GM19043 (cell line): ENCODE measurements around the gene HLA-DQA1.
"Not testable (repeated sequence)": the region's sequence is repeated elsewhere in the genome, so short reads cannot be mapped to it uniquely, and the experiment has no call there.

Source experiments
- ATAC-seq: cut with Tn5 transposase; IDR thresholded peaks from one replicate; pipeline ENCODE4 v1.9.1; 2021; ENCODE audit warnings: low read depth; ENCODE audit not compliant: unreplicated experiment

HLA-DQA1 gene

DNA sequence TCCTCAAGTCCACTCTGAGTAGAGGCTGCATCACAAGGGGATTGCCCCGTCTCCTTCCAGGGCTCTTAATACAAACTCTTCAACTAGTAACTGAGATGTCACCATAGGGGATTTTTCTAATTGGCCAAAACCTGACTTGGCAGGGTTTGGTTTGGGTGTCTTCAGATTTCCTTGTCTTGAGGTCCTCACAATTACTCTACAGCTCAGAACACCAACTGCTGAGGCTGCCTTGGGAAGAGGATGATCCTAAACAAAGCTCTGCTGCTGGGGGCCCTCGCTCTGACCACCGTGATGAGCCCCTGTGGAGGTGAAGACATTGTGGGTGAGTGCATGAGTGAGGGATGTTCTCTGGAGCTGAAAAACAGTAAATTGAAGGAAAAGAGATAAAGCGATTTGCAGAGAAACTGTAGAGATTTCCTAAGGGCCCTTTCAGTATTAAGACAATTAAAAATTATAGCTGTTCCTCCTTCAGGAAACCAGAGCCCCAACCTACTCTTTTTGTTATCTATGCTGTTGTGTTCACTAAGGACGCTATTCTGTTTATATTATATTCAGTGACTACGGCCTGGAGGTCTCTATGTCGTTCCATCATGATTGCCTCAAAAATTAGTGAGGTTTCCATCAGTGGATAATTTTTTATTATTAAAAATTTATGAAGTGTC is at the start of gene HLA-DQA1:
HLA-DQA1 (plus strand) TSS at position 188 of the 662 bp plus-strand sequence; CDS start at position 241, 53 bp downstream.
- peak; percentile 60 for ATAC-seq

DNA sequence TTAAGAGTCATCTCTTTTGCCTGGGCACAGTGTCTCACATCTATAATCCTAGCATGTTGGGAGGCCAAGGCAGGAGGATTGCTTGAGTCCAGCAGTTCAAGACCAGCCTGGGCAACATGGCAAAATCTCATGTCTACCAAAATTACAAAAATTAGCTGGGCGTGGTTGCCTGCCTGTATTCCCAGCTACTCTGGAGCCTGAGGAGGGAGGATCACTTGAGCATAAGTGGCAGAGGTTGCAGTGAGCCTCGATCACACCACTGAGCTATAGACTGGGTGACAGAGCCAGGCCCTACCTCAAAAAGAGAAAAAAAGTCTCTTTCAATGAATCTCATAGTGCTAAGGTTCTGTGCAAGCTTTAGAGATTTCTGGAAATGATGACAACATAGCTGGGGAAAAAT is 49.0 kb upstream of the HLA-DQA1 start:
- ATAC-seq: no peak

DNA sequence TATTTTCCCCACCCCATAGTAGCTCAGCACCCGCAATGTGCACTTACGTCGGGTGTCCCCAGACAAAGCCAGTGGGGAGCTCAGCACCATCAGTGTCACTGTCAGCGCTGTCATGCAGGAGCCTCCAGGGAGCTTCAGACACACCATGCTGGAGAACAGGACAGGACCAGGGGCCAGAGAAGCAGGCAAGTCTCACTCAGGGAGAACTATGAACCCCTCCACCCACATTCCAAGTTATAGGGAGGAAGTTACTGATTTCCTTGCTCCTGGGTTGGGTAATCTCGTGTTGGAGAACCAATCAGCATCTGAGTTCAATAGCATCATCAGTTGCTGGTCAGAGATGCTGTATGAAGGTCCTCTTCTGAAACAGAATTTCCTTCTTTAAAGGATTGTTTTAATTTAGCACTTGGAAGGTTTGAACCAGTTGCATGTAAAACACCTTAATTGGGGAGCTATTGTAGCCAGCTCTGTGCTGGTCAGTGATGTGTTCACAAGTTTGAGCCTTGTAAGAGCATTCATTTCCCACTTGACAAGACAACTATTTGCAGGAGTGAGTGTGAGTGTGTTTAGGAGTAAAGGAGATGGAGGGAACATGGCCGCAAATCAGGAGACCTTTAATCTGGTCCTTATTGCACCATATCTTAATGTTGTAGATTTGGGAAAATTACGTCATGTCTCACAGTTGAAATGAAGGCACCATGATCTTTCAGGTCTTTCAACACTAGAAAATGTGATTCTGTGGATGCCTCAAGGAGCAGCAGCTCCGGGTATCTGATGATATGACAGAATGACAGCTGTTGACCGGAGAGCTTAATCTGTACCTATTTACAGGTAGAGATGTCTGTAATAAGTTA is 47.4 kb upstream of the HLA-DQA1 start, which contains the start of gene HLA-DRB1:
HLA-DRB1 (minus strand) TSS at position 253 of the 854 bp plus-strand sequence; CDS start at position 147, 106 bp downstream.
- ATAC-seq: peak; percentile 91

DNA sequence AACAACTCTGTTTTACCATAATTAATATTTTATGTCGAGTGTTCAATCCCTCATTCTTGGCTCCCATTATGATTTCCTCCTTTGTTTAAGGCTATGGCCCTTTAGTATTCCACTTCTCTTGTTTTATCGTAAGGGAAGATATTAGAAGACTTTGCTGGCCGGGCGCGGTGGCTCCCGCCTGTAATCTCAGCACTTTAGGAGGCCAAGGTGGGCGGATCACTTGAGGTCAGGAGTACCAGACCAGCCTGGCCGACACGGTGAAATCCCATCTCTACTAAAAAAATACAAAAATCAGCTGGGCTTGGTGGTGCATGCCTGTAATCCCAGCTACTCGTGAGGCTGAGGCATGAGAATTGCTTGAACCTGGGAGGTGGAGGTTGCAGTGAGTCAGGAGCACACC is 46.5 kb upstream of the HLA-DQA1 start:
- not testable (repeated sequence) for ATAC-seq

DNA sequence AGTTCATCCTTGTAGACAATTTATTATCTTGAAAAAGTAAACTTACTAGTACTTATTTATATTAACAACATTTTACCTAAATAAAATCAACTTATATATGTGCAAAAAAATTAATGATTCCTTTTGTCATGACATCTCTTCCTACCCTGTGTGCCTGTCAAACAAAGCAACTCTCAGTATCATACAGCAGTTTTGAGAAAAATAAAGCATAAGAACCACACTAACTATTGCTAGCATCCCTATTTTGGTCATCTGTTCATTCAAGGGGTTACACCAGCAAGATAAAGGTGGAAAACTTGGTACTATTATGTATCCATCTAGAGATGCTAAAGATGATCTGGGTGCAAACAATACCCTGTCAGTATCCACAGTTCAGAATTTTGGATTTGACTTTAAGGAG is 40.2 kb upstream of the HLA-DQA1 start:
- no peak for ATAC-seq

DNA sequence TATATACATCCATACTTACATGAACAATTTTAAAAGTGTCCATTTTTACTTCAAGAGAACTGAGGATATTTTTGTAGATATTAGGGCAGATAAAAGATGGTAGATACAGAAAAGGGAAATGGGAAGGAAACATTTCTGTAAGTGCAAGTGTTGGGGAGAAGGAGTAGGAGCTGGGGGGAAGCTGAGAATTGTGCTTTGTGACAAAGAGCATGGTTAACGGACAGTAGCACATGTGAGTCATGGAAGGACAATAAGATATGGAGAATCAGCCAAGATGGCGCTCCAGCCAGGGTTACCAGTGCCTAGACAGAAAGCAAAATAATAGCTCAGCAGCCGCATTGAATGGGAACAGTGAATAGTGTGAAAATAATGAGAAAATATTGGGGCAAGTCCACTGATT is 34.8 kb upstream of the HLA-DQA1 start:
- no peak for ATAC-seq

DNA sequence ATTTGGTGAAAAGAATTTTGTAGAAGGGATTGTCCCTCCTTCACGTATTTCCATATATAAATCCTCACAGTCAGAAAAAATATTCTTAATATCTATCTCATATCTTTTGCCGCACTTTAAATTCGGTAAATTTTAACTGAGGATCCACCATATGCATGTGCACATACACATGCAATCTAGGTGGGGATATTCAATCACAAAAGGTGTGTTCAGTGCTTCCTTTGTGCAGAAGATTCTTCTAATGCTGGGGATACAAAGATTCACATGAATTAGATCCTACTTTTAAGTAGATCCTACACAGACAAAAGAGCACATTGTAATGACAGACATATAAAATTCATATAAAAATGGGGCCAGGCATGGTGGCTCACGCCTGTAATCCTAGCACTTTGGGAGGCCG is 34.0 kb upstream of the HLA-DQA1 start:
- ATAC-seq: no peak

DNA sequence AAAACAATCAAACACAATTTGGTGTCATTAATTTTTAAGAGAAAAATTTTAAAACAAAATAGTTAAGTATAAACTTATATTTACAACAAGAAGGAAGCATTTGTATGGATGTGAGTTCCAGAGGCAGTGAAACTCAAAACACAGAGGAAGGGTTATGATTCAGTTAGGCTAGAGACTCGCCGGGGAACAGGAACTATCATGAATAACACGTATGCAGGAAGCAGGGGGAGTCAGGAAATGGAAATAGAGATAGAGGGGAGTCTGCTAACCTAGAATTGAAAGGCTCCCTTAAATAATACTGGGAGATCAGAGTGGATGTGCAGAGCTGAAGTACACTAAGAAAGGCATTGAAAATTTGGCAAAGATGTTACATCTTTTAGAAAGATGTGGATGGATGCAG is 33.3 kb upstream of the HLA-DQA1 start:
- ATAC-seq: no peak

DNA sequence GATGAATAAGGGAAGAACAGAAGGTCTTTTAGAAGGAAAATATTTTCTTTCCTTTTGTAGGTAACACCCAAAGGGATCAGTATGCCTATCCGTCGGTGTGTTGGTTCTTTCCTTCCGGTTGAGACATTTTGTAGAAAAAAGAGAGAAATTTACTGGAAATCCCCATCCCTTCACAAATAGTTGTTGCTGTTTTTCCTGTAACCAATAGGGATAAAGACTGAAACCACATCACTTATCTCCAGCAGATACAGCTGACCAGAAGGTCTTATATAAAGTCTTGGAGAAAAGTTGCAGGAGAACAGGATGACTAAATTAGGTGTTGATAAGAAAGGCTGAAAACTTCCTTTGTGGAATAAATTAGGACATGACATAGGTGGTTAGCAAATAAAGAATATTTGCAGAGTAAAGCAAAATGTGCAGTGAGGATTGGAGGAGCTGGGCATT is 32.8 kb upstream of the HLA-DQA1 start:
- ATAC-seq: no peak

DNA sequence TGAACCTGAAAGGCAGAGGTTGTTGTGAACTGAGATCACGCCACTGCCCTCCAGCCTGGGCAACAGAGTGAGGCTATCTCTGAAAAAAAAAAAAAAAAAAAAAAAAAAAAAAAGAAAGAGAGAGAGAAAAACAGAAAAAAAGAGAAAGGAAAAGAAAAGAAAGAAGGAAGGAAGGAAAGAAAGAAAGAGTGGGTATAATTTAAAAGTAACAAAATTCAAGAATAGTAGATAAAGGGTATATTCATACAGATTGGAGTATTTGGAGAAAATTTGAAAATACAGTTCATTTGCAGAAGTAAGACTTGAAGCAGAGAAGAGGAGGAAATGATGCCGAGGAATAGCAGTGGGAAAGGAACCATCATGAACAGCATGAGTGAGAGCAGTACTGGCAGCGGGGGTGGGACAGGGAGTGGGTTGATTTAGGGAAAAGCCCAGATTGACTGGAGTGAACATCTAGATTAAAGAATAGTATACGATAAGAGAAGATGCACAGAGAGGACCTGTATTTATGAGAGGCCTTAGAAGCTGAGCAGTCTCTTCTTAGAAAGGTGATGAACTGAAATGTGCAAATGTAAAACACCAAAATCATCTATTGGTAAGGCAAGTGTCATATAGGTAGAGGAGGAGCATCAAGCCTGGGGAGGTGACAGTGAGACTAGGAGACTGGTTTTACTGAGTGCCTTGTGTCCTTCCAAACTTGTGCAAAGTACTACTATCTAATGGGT is 29.8 kb upstream of the HLA-DQA1 start:
- no peak for ATAC-seq

DNA sequence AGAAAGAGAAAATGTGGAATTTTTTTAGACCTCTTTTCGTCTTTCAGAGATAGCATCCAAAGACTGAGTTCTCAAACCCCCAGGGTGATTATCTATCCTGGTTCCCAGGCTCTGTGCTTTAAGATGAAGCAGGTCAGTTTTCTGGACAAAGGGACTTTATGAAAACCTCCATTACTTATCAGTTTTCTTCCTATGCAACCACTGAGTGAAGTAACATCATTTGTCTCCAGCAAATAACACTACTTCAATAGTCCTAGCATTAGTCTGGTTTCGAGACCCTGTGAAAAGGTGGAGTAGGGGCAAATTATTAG is 29.3 kb upstream of the HLA-DQA1 start:
- ATAC-seq: no peak

DNA sequence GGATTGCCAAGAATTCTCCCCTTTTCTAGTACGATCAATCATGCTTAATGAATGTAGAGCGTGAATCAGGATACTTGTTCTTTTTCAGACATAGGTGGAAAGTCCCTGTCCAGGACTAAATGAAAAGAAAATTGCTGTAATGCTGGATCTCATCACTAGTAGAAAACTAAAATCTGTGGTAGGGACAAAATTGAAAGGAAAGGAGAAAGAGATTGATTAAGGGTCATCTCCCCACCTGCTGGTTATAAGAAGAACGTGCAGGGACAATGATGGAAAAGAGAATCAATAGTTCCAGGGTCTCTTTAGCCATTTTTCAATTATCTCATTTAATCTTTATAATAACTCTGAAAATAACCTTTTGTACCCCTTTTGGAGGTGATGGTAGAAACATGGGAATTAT is 28.8 kb upstream of the HLA-DQA1 start:
- no peak for ATAC-seq

DNA sequence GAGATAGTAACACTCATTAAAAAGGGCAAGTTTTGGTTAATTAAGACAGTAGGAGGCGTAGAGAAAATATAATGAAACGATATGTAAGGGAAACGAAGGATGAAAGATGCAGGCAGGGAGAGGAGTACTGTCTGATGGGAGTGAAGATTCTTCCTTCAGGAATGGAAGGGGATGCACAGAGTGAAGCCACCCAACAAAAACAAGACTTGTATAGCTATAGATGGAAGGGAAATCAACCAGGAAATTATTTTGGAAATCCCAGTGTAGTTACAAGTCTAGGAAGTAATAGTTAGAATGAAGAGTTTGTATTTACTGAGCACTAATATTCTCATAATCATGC is 27.8 kb upstream of the HLA-DQA1 start:
- ATAC-seq: no peak

DNA sequence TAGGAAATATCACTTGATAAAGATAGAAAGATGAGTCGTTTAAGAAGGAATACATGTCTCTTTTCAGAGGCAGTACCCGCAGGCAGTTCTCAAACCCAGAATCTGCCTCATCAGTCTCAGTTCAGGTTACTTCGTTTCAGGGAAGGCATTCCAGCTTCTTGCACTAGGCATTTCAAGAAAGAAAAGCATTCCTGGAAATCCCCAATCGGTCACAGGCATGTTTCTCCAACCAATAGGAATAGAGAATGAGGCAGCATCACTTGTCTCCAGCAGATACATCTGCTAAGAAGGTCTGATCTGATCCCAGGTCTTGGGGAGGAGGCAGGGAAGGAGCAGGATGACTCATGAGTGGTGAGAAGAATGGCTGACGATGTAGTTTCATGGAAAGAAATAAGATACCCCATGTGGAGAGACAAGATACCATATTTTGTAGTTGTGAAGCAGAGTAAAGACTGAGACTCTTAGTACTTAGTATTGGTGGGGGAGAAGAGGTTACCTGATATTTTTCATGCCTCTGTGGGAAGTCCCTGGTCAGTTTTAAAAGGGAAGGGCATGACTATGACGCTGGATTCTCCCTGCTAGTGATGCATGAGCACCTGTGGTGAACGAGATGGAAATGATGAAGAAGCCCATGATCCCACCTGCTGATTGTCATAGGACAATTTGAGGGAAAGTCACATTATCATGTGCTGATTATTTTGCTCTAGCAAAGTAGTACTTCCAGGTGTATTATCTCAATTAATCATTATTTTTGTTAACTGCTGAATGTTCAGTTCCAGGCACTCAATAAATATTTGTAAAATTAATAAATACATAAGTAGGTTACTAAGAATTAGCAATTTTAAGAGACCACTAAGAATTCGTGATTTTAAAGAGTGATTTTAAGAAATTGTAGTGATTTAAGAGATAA is 27.2 kb upstream of the HLA-DQA1 start:
- ATAC-seq: peak; percentile 93

DNA sequence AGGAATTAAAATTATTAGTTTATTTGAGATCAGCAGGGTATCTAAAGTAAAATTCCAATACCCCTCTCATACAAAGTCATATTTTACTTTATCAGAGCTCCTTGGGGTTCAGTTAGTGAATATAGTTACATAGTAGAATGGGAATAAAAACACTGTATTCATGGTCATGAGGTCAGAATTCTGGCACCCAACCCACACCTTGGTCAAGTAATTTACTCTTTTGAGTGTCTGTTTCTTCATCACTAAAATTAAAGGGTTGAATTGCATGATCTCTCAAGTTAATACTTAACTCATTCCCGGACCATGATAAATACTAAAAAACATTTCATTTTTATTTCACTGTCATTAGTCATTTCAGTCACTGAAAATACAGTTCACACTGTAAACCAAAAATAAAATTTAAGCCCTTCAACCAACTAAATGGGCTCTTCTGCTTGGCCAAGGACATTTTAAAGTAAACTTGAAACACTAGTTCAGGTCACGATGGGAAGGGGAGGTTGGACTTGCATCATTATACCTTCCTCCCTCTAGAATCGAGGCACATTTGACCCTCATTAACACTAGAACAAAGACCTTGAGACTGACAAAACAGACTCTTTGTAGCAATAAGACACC is 26.4 kb upstream of the HLA-DQA1 start:
- no peak for ATAC-seq

DNA sequence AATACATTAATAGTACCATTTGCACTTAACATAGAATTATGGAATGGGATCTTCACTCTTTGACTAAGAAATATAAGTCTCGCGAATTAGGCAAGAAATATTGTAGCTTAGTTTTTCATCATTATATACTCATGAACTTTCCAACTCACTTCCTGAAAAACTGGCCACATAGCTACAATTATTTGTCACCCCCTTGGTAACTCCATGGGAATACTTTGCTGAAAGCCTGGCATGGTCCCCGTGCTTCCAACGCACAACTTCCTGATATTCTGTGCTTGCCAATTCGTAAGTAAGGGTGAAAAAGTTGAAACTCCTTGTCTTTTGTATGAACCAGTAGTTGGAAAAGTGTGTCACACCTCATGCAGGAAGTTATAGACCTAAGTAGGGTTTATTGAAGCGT is 23.7 kb upstream of the HLA-DQA1 start:
- ATAC-seq: no peak

DNA sequence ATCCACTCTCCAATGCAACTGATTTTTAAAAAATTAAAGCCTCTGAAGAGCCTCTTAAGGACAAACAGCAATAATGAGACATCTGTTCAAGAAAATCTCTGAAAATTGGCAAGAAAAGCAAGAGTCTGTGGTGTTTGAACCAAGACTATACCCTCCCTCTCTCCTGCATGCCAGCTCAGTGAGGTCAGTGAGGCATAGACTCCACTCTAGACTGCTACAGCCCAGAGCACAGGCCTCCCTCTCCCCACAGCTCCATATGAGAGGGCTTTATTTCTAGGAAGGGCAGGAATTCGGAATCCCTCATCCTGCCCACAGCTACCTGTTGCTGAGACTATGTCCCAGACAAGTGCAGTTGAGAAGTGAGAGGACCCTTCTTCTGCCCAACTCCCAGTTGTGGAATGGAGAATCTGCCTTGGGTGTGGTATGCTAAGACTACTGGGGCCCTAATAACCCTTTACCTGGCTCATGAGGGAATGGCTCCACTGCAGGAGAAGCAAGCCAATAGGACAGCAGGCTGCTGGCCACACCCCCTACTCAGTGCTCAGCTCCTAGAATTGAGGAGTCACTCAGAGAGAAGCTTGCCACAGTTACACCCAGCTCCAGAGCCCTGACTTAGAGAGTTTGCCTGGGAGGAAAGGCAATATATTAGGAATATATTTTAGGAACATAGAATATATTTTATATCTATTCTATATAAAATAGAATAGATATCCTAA is 22.7 kb upstream of the HLA-DQA1 start:
- ATAC-seq: no peak

DNA sequence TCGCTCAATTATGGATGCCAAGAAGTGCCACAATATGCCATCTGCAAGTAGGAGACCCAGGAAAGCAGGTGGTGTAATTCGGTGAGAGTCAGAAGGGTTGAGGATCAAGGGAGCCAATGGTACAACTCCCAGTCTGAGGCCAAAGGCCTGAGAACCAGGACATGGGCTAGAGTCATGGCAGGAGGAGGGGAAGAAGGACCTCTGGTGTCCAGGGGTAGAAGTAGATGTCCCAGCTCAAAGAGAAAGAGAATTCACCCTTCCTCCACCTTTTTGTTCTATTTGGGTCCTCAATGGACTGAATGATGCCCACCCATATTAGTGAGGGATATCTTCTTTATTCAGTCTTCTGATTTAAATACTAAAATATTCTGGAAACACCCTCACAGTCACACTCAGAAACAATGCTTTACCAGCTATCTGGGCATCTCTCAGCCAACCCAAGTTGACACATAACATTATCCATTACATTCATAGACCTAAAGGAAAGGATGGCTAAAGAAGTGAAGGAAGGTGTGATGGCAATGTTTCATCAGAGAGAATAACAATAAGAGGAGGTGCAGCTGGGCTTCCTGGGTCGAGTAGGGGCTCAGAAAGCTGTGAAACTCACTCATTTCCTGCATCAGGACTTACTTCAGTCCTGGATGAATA is 21.2 kb upstream of the HLA-DQA1 start:
- no peak for ATAC-seq

DNA sequence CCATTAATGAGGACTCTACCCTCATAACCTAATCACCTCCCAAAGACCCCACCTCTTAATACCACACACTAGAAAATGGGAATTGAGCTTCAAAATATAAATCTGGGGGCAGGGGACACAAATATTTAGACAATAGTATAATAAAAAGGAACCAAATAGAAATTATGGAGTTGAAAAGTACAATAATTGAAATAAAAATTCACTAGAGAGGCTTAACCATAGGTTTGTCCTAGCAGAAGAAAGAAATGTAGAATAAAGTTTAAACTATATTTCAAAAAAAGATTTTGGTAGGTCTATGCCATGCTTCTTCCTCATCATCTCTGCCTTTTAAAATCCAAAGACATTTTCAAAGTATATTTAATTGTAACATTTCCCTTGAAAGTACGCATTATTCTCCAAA is 19.5 kb upstream of the HLA-DQA1 start:
- ATAC-seq: no peak
